ENCODE data around the gene XCL1.

Gene XCL1

GRCh38 chr1:168603501-168604110 lies 27.2 kb downstream of the XCL1 start:
- DNase-seq (ENCODE audit: insufficient read length, low spot score) (peak; percentile 53), FAIRE-seq (peak; percentile 99)

- no peak for FAIRE-seq
- no peak for DNase-seq (ENCODE audit: insufficient read length, low spot score)
Observed at GRCh38 chr1:168605443-168605842, 29.0 kb downstream of the XCL1 start.

- DNase-seq (ENCODE audit: insufficient read length, low spot score) = no peak
- FAIRE-seq = no peak
Observed at GRCh38 chr1:168606096-168606495, 29.7 kb downstream of the XCL1 start.

- FAIRE-seq (no peak), DNase-seq (ENCODE audit: insufficient read length, low spot score) (no peak)
Observed at GRCh38 chr1:168607872-168608428, 31.5 kb downstream of the XCL1 start.

GRCh38 chr1:168608796-168609715 lies 32.7 kb downstream of the XCL1 start:
- FAIRE-seq (no peak), DNase-seq (ENCODE audit: insufficient read length, low spot score) (no peak)

- DNase-seq (ENCODE audit: insufficient read length, low spot score) (no peak), FAIRE-seq (no peak)
Observed at GRCh38 chr1:168609741-168610510, 33.5 kb downstream of the XCL1 start.

GRCh38 chr1:168613038-168613451 lies 36.6 kb downstream of the XCL1 start:
- FAIRE-seq (no peak), DNase-seq (ENCODE audit: insufficient read length, low spot score) (no peak)

- DNase-seq (ENCODE audit: insufficient read length, low spot score) = no peak
Observed at GRCh38 chr1:168613691-168614231, 37.4 kb downstream of the XCL1 start.

GRCh38 chr1:168614235-168614634 lies 37.8 kb downstream of the XCL1 start:
- DNase-seq (ENCODE audit: insufficient read length, low spot score) = no peak
- FAIRE-seq = no peak

More at GRCh38 chr1:168613691-168614231, 37.4 kb downstream of the XCL1 start:
- FAIRE-seq = no peak

- DNase-seq (ENCODE audit: insufficient read length, low spot score) (no peak), FAIRE-seq (no peak)
Observed at GRCh38 chr1:168615965-168616364, 39.6 kb downstream of the XCL1 start.

- DNase-seq (ENCODE audit: insufficient read length, low spot score) (no peak), FAIRE-seq (no peak)
Observed at GRCh38 chr1:168617974-168618750, 41.8 kb downstream of the XCL1 start.

GRCh38 chr1:168618886-168619285 lies 42.5 kb downstream of the XCL1 start:
- DNase-seq (ENCODE audit: insufficient read length, low spot score) (no peak), FAIRE-seq (no peak)

- DNase-seq (ENCODE audit: insufficient read length, low spot score) (no peak), FAIRE-seq (no peak)
Observed at GRCh38 chr1:168621356-168621755, 45.0 kb downstream of the XCL1 start.

- no peak for FAIRE-seq
Observed at GRCh38 chr1:168623003-168623828, 46.8 kb downstream of the XCL1 start.

GRCh38 chr1:168623831-168624230 lies 47.4 kb downstream of the XCL1 start:
- no peak for FAIRE-seq

More at GRCh38 chr1:168623003-168623828, 46.8 kb downstream of the XCL1 start:
- no peak for DNase-seq (ENCODE audit: insufficient read length, low spot score)

GRCh38 chr1:168626326-168626725 lies 49.9 kb downstream of the XCL1 start:
- FAIRE-seq = no peak
- no peak for DNase-seq (ENCODE audit: insufficient read length, low spot score)

More at GRCh38 chr1:168623831-168624230, 47.4 kb downstream of the XCL1 start:
- no peak for DNase-seq (ENCODE audit: insufficient read length, low spot score)

GRCh38 chr1:168627370-168627769 lies 51.0 kb downstream of the XCL1 start:
- FAIRE-seq (no peak), DNase-seq (ENCODE audit: insufficient read length, low spot score) (no peak)

- DNase-seq (ENCODE audit: insufficient read length, low spot score) = no peak
- no peak for FAIRE-seq
Observed at GRCh38 chr1:168628807-168629206, 52.4 kb downstream of the XCL1 start.

- no peak for DNase-seq (ENCODE audit: insufficient read length, low spot score)
- no peak for FAIRE-seq
Observed at GRCh38 chr1:168629466-168629865, 53.1 kb downstream of the XCL1 start.
